AML-193 (cell line): ENCODE results near the gene SLC39A11.
"Not testable (repeated sequence)": the region's sequence is repeated elsewhere in the genome, so short reads cannot be mapped to it uniquely, and the experiment has no call there.

Experiments
- DNase-seq, 2 experiments: peaks; one replicate each; lab custom pipeline; 2025; lab: John Stamatoyannopoulos, UW

Gene SLC39A11

GRCh38 chr17:72947475-72947874 lies 145.0 kb downstream of the SLC39A11 start:
- DNase-seq: no peak

- no peak for DNase-seq
These were observed 145.8 kb downstream of the SLC39A11 start for GRCh38 chr17:72946696-72947095.

- DNase-seq: no peak
These were observed 146.3 kb downstream of the SLC39A11 start for GRCh38 chr17:72946156-72946555.

GRCh38 chr17:72945473-72945872 lies 147.0 kb downstream of the SLC39A11 start:
- DNase-seq: no peak

GRCh38 chr17:72943826-72944689 lies 148.4 kb downstream of the SLC39A11 start:
- DNase-seq: no peak

- no peak for DNase-seq
These were observed 149.9 kb downstream of the SLC39A11 start for GRCh38 chr17:72942579-72942978.

GRCh38 chr17:72940496-72940895 lies 152.0 kb downstream of the SLC39A11 start:
- no peak for DNase-seq

- DNase-seq: no peak
These were observed 154.0 kb downstream of the SLC39A11 start for GRCh38 chr17:72938482-72938881.

- no peak for DNase-seq
These were observed 154.8 kb downstream of the SLC39A11 start for GRCh38 chr17:72937707-72938106.

GRCh38 chr17:72937254-72937653 lies 155.2 kb downstream of the SLC39A11 start:
- not testable (repeated sequence) for DNase-seq

- no peak for DNase-seq
These were observed 156.5 kb downstream of the SLC39A11 start for GRCh38 chr17:72935984-72936383.

GRCh38 chr17:72934927-72935326 lies 157.6 kb downstream of the SLC39A11 start:
- DNase-seq: no peak

- DNase-seq: no peak
These were observed 160.9 kb downstream of the SLC39A11 start for GRCh38 chr17:72931635-72932034.

GRCh38 chr17:72931163-72931562 lies 161.3 kb downstream of the SLC39A11 start:
- no peak for DNase-seq

GRCh38 chr17:72930031-72930430 lies 162.5 kb downstream of the SLC39A11 start:
- DNase-seq: no peak

- DNase-seq: no peak
These were observed 163.9 kb downstream of the SLC39A11 start for GRCh38 chr17:72928454-72929136.

GRCh38 chr17:72927760-72928159 lies 164.7 kb downstream of the SLC39A11 start:
- DNase-seq: no peak

GRCh38 chr17:72927146-72927545 lies 165.3 kb downstream of the SLC39A11 start:
- no peak for DNase-seq

- no peak for DNase-seq
These were observed 166.3 kb downstream of the SLC39A11 start for GRCh38 chr17:72926171-72926570.

GRCh38 chr17:72924196-72924595 lies 168.3 kb downstream of the SLC39A11 start:
- DNase-seq: no peak

- DNase-seq: no peak
These were observed 170.3 kb downstream of the SLC39A11 start for GRCh38 chr17:72922219-72922618.

- no peak for DNase-seq
These were observed 171.0 kb downstream of the SLC39A11 start for GRCh38 chr17:72921347-72922054.

GRCh38 chr17:72920513-72920912 lies 172.0 kb downstream of the SLC39A11 start:
- DNase-seq: no peak
